HL-60 (cell line): ENCODE measurements around the gene JAG1.

Experiments used
- DNase-seq, 2 experiments: peaks; one replicate each; pipeline ENCODE4 v3.0.0-alpha.2; 2010 to 2020; ENCODE audit warnings: low read depth in 1 of 2, low spot score in 1 of 2
- H3K27ac ChIP-seq: fragments of 250-450 bp; sonication (Bioruptor Pico); replicated peaks from 2 replicates; pipeline ENCODE4 v1.5.1; 2020; ENCODE audit warnings: mild to moderate bottlenecking, moderate library complexity
- H3K27me3 ChIP-seq: fragments of 250-450 bp; sonication (Bioruptor Pico); 2 replicates; pipeline ENCODE4 v1.5.1; 2021; ENCODE audit warnings: mild to moderate bottlenecking, moderate library complexity; ENCODE audit not compliant: insufficient read depth, poor library complexity, severe bottlenecking
- H3K4me3 ChIP-seq: replicated peaks from 2 replicates; pipeline ENCODE4 v1.5.1; 2011; ENCODE audit warnings: mild to moderate bottlenecking, control low read depth, low read length; ENCODE audit not compliant: insufficient read depth
- GABPA ChIP-seq: IDR thresholded peaks from 2 replicates; pipeline ENCODE4 v1.6.1; 2012; ENCODE audit warnings: low read depth
- POLR2AphosphoS5 ChIP-seq: IDR thresholded peaks from 2 replicates; pipeline ENCODE4 v1.6.1; 2012; ENCODE audit warnings: low read depth
- SPI1 ChIP-seq: IDR thresholded peaks from 2 replicates; pipeline ENCODE4 v1.6.1; 2012; ENCODE audit warnings: low read depth, mild to moderate bottlenecking, borderline replicate concordance
- TF ChIP-seq, protein P1 (sequence below): IDR thresholded peaks from one replicate; pipeline ENCODE4 v1.5.1; 2011; ENCODE audit warnings: low read length, control low read depth, inconsistent platforms; ENCODE audit not compliant: insufficient read depth
- TF ChIP-seq, protein P2 (sequence below): IDR thresholded peaks from 2 replicates; pipeline ENCODE4 v1.6.1; 2012; ENCODE audit warnings: low read depth; ENCODE audit not compliant: insufficient replicate concordance

Gene JAG1

DNA sequence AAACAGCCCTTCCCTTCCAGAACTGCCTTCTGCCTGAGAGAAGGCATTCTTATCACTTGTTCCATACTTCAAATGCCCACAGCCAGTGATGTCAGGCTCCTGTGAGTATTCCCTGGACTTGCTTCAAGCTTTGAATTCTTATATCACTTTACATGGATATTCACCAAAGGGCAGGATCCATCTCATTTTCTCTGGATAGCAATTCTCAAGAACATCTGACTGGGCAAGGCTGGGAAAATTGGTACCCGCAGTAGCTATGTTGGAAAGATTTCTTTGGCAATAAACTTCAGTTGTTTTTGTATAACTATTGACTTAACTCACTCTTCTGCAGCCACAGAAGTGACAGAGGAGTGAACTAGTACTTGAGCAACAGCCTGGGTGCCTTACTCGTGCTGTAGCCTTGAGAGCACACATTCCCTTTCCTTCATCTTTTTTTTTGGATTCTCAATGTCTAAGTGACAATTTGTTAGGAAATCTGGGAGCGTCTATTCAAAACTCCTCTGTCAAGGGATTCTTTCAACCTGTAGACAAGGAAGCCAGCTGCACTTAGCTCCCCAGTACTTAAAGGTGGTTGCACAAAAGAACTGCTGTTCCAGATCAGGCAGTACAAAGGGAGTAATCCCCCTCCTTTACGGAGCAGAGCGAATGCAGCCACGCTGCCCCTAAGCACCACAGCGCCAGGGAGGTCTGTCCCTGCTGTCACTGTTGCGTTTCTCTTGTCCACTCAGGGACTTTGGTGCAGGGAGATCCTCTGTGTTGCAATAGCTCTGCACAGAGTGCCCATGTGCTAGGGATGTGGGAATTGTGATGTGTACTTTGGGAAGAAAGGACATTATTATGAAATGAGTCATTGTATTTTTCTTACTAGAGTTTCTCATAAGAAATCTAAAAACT is 69.6 kb downstream of the JAG1 start:
- Histone ChIP-seq H3K27me3 (no peaks in the 10 kb centered on the region), H3K4me3 (no peak overlapping the region), H3K27ac (no peak overlapping the region)
- TF ChIP-seq GABPA = no peak
- TF ChIP-seq, protein P1, sequence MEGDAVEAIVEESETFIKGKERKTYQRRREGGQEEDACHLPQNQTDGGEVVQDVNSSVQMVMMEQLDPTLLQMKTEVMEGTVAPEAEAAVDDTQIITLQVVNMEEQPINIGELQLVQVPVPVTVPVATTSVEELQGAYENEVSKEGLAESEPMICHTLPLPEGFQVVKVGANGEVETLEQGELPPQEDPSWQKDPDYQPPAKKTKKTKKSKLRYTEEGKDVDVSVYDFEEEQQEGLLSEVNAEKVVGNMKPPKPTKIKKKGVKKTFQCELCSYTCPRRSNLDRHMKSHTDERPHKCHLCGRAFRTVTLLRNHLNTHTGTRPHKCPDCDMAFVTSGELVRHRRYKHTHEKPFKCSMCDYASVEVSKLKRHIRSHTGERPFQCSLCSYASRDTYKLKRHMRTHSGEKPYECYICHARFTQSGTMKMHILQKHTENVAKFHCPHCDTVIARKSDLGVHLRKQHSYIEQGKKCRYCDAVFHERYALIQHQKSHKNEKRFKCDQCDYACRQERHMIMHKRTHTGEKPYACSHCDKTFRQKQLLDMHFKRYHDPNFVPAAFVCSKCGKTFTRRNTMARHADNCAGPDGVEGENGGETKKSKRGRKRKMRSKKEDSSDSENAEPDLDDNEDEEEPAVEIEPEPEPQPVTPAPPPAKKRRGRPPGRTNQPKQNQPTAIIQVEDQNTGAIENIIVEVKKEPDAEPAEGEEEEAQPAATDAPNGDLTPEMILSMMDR = no peak
- TF ChIP-seq, protein P2, sequence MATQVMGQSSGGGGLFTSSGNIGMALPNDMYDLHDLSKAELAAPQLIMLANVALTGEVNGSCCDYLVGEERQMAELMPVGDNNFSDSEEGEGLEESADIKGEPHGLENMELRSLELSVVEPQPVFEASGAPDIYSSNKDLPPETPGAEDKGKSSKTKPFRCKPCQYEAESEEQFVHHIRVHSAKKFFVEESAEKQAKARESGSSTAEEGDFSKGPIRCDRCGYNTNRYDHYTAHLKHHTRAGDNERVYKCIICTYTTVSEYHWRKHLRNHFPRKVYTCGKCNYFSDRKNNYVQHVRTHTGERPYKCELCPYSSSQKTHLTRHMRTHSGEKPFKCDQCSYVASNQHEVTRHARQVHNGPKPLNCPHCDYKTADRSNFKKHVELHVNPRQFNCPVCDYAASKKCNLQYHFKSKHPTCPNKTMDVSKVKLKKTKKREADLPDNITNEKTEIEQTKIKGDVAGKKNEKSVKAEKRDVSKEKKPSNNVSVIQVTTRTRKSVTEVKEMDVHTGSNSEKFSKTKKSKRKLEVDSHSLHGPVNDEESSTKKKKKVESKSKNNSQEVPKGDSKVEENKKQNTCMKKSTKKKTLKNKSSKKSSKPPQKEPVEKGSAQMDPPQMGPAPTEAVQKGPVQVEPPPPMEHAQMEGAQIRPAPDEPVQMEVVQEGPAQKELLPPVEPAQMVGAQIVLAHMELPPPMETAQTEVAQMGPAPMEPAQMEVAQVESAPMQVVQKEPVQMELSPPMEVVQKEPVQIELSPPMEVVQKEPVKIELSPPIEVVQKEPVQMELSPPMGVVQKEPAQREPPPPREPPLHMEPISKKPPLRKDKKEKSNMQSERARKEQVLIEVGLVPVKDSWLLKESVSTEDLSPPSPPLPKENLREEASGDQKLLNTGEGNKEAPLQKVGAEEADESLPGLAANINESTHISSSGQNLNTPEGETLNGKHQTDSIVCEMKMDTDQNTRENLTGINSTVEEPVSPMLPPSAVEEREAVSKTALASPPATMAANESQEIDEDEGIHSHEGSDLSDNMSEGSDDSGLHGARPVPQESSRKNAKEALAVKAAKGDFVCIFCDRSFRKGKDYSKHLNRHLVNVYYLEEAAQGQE = no peak
- TF ChIP-seq SPI1 = no peak
- TF ChIP-seq POLR2AphosphoS5 = no peak
- DNase-seq = no peak

DNA sequence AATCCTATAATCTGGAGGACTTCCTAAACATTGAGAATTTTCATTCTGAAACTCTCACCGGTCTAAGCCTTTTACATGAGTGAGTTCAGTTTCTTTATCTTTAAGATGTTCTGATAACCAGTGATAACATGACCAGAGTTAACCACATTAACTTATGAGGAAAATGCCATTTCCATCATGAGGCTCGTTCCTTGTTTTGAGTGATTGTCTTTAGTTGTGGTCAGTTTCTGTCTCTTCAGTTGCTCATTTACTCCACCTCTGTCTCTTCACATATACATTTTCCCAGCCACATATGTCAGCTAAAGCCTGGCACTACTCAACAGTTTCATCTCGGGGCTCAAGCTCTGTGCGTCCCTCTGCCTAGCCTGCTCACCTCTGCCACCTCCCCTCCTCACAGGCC is 70.4 kb downstream of the JAG1 start:
- TF ChIP-seq SPI1 (no peak), GABPA (no peak), POLR2AphosphoS5 (no peak)
- TF ChIP-seq, protein P2 = no peak
- TF ChIP-seq, protein P1 = no peak
- Histone ChIP-seq H3K27ac (no peak overlapping the region), H3K27me3 (no peaks in the 10 kb centered on the region), H3K4me3 (no peak overlapping the region)
- DNase-seq = no peak

DNA sequence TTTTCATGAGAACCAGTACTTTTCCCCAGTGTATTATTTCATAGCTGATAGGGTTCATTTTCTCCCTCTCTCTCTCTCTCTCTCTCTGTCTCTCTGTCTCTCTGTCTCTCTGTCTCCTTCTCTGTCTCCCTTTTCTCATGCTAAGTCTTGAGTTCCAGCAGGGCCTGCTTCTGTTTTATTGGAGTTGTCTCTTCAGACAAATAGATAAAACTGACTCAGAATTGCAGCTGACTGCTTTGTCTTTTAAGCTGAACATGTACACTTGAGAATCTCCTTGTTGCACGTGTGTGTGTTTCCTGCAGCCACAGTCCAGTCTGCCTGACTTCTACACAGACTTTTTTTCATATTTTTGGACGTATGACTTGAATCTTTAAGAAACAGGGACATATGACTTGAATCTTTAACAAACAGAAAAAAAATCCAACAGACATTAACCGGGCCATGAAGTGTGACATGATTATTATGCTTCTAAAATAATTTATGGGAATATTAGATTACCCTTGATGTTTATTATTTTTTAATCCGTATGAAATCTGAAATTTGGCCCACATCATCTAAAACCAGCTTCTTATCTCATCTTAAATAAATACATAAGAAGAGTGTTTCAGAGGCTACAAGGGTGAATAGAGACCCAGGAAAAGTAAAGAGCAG is 71.5 kb downstream of the JAG1 start:
- no peak overlapping the region for H3K27ac ChIP-seq
- DNase-seq = no peak

More for the DNA sequence above, 71.5 kb downstream of the JAG1 start:
- TF ChIP-seq, protein P2 = no peak
- no peak for TF ChIP-seq POLR2AphosphoS5
- TF ChIP-seq, protein P1 = no peak
- Histone ChIP-seq H3K4me3 (no peak overlapping the region), H3K27me3 (no peaks in the 10 kb centered on the region)
